Natural killer cell (primary cell): ENCODE data around the gene MX2. TPM values are rescaled to one million over a fixed set of nuclear protein-coding genes. Genes with fewer than 3 reads are reported as not detected.

ENCODE experiments used
- ATAC-seq, 3 donors: fragments of 150-1000 bp in 2 of 3; fragments of 200-7000 bp in 1 of 3; cut with Tn5 transposase; 1 replicate in 1 of 3; 2 replicates in 2 of 3; pipeline ENCODE4 v1.10.0; 2021; ENCODE audit warnings: mild to moderate bottlenecking in 2 of 3, moderate library complexity in 2 of 3
- DNase-seq, 2 donors: peaks; one replicate each; pipeline versions ENCODE4 v3.0.0 to v3.0.0-alpha.2; 2013 to 2021; ENCODE audit warnings: mixed read lengths in 1 of 2
- H3K27ac ChIP-seq: one replicate; pipeline ENCODE4 v1.5.1; 2013; ENCODE audit warnings: mild to moderate bottlenecking, low read length
- H3K27me3 ChIP-seq: one replicate; pipeline ENCODE4 v1.6.1; 2013; ENCODE audit warnings: low read length; ENCODE audit not compliant: control insufficient read depth, insufficient read depth
- H3K36me3 ChIP-seq: one replicate; pipeline ENCODE4 v1.6.1; 2013; ENCODE audit warnings: low read length; ENCODE audit not compliant: control insufficient read depth, insufficient read depth
- H3K4me1 ChIP-seq: one replicate; pipeline ENCODE4 v1.6.1; 2013; ENCODE audit warnings: low read length; ENCODE audit not compliant: control insufficient read depth, insufficient read depth
- H3K4me3 ChIP-seq: one replicate; pipeline ENCODE4 v1.5.1; 2013; ENCODE audit warnings: low read length
- H3K9me3 ChIP-seq: one replicate; pipeline ENCODE4 v1.6.1; 2013; ENCODE audit warnings: low read length; ENCODE audit not compliant: control insufficient read depth, insufficient read depth
- H3K27ac Mint-ChIP-seq, 2 donors: one replicate each; pipeline ENCODE4 v1.8.0; 2022; ENCODE audit warnings: mild to moderate bottlenecking in 2 of 2, mixed read lengths in 2 of 2, moderate library complexity in 1 of 2
- H3K27me3 Mint-ChIP-seq, 2 donors: one replicate each; pipeline ENCODE4 v1.8.0; 2022; ENCODE audit warnings: low read depth in 2 of 2, mixed read lengths in 2 of 2
- H3K36me3 Mint-ChIP-seq: one replicate; pipeline ENCODE4 v1.8.0; 2022; ENCODE audit warnings: mixed read lengths
- H3K4me1 Mint-ChIP-seq, 2 donors: one replicate each; pipeline ENCODE4 v1.8.0; 2022; ENCODE audit warnings: mixed read lengths in 2 of 2
- H3K4me3 Mint-ChIP-seq: one replicate; pipeline ENCODE4 v1.8.0; 2022; ENCODE audit warnings: mild to moderate bottlenecking, moderate library complexity, mixed read lengths
- H3K9me3 Mint-ChIP-seq, 2 donors: one replicate each; pipeline ENCODE4 v1.8.0; 2022; ENCODE audit warnings: mixed read lengths in 2 of 2
- CTCF ChIP-seq: fragments of 200-600 bp; IDR thresholded peaks from one replicate; pipeline ENCODE4 v1.8.0; 2022; ENCODE audit warnings: antibody characterized with exemption
- WGBS: methylation state at CpG from one replicate; pipeline ENCODE4 v1.1.7; 2013; ENCODE audit warnings: missing lambda C conversion rate; ENCODE audit not compliant: insufficient coverage; 5-methylcytosine and 5-hydroxymethylcytosine counted together
- intact Hi-C: fragments of 100-400 bp; cut with micrococcal nuclease; formaldehyde crosslinking; loops from one replicate; pipeline ENCODE4 v1.14.2; 2022
- total RNA-seq, 4 donors: library from RNA; stranded (reverse); fragments of 120-200 nt in 1 of 4; gene quantifications; one replicate each; pipeline versions ENCODE4 v1.2.3 to v1.2.4, GENCODE V29; 2013 to 2022

The MX2 gene
- total RNA-seq, 3 donors from 2014 or later (not counting 1 experiment from before 2014, with no cell fraction given), result 37.9 to 73.9 (median 42.6) TPM

GRCh38 chr21:41437729-41438128, 75.9 kb downstream of the MX2 start:
- WGBS, result 71% methylated on average over 2 of the region's 2 CpGs

GRCh38 chr21:41438425-41439113, 76.7 kb downstream of the MX2 start:
- ATAC-seq (no peak), DNase-seq (no peak)
- Mint-ChIP-seq H3K36me3 (peaks cover 60% of the 10 kb centered on the region), H3K9me3 (peaks cover 0 to 3% of the 10 kb centered on the region in 2 donors), H3K4me1 (no peaks in the 10 kb centered on the region), H3K27me3 (no peaks in the 10 kb centered on the region), H3K27ac (no peak overlapping the region), H3K4me3 (no peak overlapping the region)
- H3K27me3 ChIP-seq, result no peaks in the 10 kb centered on the region
- no peaks in the 10 kb centered on the region for H3K9me3 ChIP-seq
- no peak overlapping the region for H3K4me3 ChIP-seq
- 92% methylated on average over 12 of the region's 13 CpGs for WGBS
- H3K27ac ChIP-seq, result no peak overlapping the region
- no peaks in the 10 kb centered on the region for H3K4me1 ChIP-seq
- H3K36me3 ChIP-seq, result peaks cover 82% of the 10 kb centered on the region
- intact Hi-C loops, result no loop called here
- no peak for TF ChIP-seq CTCF

More at GRCh38 chr21:41437729-41438128, 75.9 kb downstream of the MX2 start:
- H3K4me3 ChIP-seq, result no peak overlapping the region
- H3K27ac ChIP-seq, result no peak overlapping the region
- ATAC-seq, result no peak
- no peak overlapping the region for H3K27ac Mint-ChIP-seq
- H3K9me3 ChIP-seq, result no peaks in the 10 kb centered on the region
- H3K36me3 ChIP-seq, result peaks cover 82% of the 10 kb centered on the region
- no peak for DNase-seq
- H3K36me3 Mint-ChIP-seq, result peaks cover 51% of the 10 kb centered on the region
- peaks cover 0 to 3% of the 10 kb centered on the region in 2 donors for H3K9me3 Mint-ChIP-seq
- no peaks in the 10 kb centered on the region for H3K27me3 Mint-ChIP-seq
- no peak overlapping the region for H3K4me3 Mint-ChIP-seq
- H3K4me1 ChIP-seq, result no peaks in the 10 kb centered on the region
- no peaks in the 10 kb centered on the region for H3K4me1 Mint-ChIP-seq
- TF ChIP-seq CTCF, result no peak
- intact Hi-C loops, result no loop called here
- no peaks in the 10 kb centered on the region for H3K27me3 ChIP-seq

- no peaks in the 10 kb centered on the region for H3K27me3 Mint-ChIP-seq
- TF ChIP-seq CTCF, result no peak
- H3K36me3 ChIP-seq, result peaks cover 80% of the 10 kb centered on the region
- no peaks in the 10 kb centered on the region for H3K9me3 ChIP-seq
- no peak for DNase-seq
- peaks cover 0 to 3% of the 10 kb centered on the region in 2 donors for H3K9me3 Mint-ChIP-seq
- no peaks in the 10 kb centered on the region for H3K4me1 Mint-ChIP-seq
- H3K27me3 ChIP-seq, result no peaks in the 10 kb centered on the region
- intact Hi-C loops, result no loop called here
- H3K4me3 Mint-ChIP-seq, result no peak overlapping the region
- no peak overlapping the region for H3K27ac ChIP-seq
- H3K4me1 ChIP-seq, result no peaks in the 10 kb centered on the region
- H3K36me3 Mint-ChIP-seq, result peaks cover 60% of the 10 kb centered on the region
- no peak overlapping the region for H3K4me3 ChIP-seq
- 73% methylated on average over 4 of the region's 4 CpGs for WGBS
- ATAC-seq, result no peak
- H3K27ac Mint-ChIP-seq, result no peak overlapping the region
Measured at GRCh38 chr21:41439248-41439647, 77.4 kb downstream of the MX2 start.

DNA sequence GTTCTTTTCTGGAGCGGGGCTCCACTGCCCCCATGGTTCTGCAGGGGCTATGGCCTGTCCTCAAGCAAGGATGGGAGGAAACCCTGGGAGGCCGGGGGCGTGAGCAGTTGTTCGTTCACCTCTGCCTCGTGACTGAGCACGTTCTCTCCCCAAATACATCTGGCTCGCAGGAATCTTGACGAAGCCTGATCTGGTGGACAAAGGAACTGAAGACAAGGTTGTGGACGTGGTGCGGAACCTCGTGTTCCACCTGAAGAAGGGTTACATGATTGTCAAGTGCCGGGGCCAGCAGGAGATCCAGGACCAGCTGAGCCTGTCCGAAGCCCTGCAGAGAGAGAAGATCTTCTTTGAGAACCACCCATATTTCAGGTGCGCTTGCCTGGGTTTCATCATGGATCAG, 79.7 kb downstream of the MX2 start:
- Histone ChIP-seq H3K4me3 (no peak overlapping the region), H3K27ac (no peak overlapping the region), H3K9me3 (no peaks in the 10 kb centered on the region), H3K4me1 (no peaks in the 10 kb centered on the region), H3K27me3 (no peaks in the 10 kb centered on the region), H3K36me3 (peaks cover 78% of the 10 kb centered on the region)
- no peak overlapping the region for H3K4me3 Mint-ChIP-seq
- no peak for ATAC-seq
- no peaks in the 10 kb centered on the region for H3K27me3 Mint-ChIP-seq
- H3K36me3 Mint-ChIP-seq, result peaks cover 48% of the 10 kb centered on the region
- no peaks in the 10 kb centered on the region for H3K9me3 Mint-ChIP-seq
- intact Hi-C loops, result no loop called here
- DNase-seq, result no peak
- no peaks in the 10 kb centered on the region for H3K4me1 Mint-ChIP-seq
- TF ChIP-seq CTCF, result no peak
- no peak overlapping the region for H3K27ac Mint-ChIP-seq
- WGBS, result 98% methylated on average over 14 of the region's 14 CpGs
